HEK293T (cell line): Measurements from ENCODE around the gene TRIM71.

Source experiments
- BHLHE40 ChIP-seq: fragments of 450-650 bp; IDR thresholded peaks from 2 replicates; pipeline ENCODE4 v1.6.1; 2016; ENCODE audit warnings: mild to moderate bottlenecking, moderate library complexity, borderline replicate concordance
- ELF4 ChIP-seq: fragments of 450-650 bp; IDR thresholded peaks from 2 replicates; pipeline ENCODE4 v1.6.1; 2017; ENCODE audit warnings: antibody characterized with exemption
- L3MBTL2 ChIP-seq: fragments of 450-650 bp; conservative IDR thresholded peaks from 2 replicates; pipeline ENCODE4 v1.6.1; 2016; ENCODE audit warnings: mild to moderate bottlenecking
- SP1 ChIP-seq: fragments of 450-650 bp; IDR thresholded peaks from 2 replicates; pipeline ENCODE4 v1.6.1; 2017

GRCh38 chr3:32791833-32792232, 26.0 kb upstream of the TRIM71 start:
- TF ChIP-seq L3MBTL2 = no peak
- no peak for TF ChIP-seq ELF4
- no peak for TF ChIP-seq BHLHE40
- TF ChIP-seq SP1 = no peak
